Caco-2 (cell line): ENCODE data around the gene DUSP11. TPM values are rescaled to one million over a fixed set of nuclear protein-coding genes. Genes with fewer than 3 reads are reported as not detected.

Experiments used
- BruUV-seq: library from RNA; stranded (reverse); fragments of 400-500 nt; replicated peaks from 2 replicates; lab custom pipeline; 2021; lab: Mats Ljungman, UMichigan
- CTCF ChIA-PET: fragments of 300-600 bp; sonication (Branson Sonifier 250); formaldehyde crosslinking; loops from one replicate; lab custom pipeline; 2022; ENCODE audit warnings: antibody characterized with exemption; lab: Charles Lee
- POLR2A ChIA-PET: fragments of 300-600 bp; sonication (Branson Sonifier 250); formaldehyde crosslinking; loops from one replicate; lab custom pipeline; 2022; ENCODE audit warnings: antibody characterized with exemption; lab: Charles Lee
- DNase-seq, 2 experiments: peaks; one replicate each; pipeline versions ENCODE4 v3.0.0 to v3.0.0-alpha.2; 2020 to 2022
- H3K27me3 ChIP-seq: replicated peaks from 2 replicates; pipeline ENCODE4 v1.6.0; 2011; ENCODE audit warnings: low read length; ENCODE audit not compliant: control insufficient read depth, insufficient read depth
- H3K36me3 ChIP-seq: 2 replicates; pipeline ENCODE4 v1.5.1; 2011; ENCODE audit warnings: low read length; ENCODE audit not compliant: control insufficient read depth, insufficient read depth
- H3K4me1 ChIP-seq: fragments of 250-450 bp; sonication (Bioruptor Pico); 2 replicates; pipeline ENCODE4 v1.5.1; 2020; ENCODE audit warnings: mild to moderate bottlenecking
- H3K4me3 ChIP-seq: 2 replicates; pipeline ENCODE4 v1.5.1; 2011; ENCODE audit warnings: low read depth, mild to moderate bottlenecking, control low read depth, low read length
- H3K9me3 ChIP-seq: fragments of 250-450 bp; sonication (Bioruptor Pico); 2 replicates; pipeline ENCODE4 v1.5.1; 2020; ENCODE audit warnings: mild to moderate bottlenecking, moderate library complexity
- H3K27ac Mint-ChIP-seq: one replicate; pipeline ENCODE4 v1.8.0; 2022; ENCODE audit warnings: mixed read lengths; ENCODE audit not compliant: unreplicated experiment
- H3K27me3 Mint-ChIP-seq: one replicate; pipeline ENCODE4 v1.8.0; 2022; ENCODE audit warnings: mixed read lengths; ENCODE audit not compliant: insufficient read depth, unreplicated experiment
- H3K36me3 Mint-ChIP-seq: one replicate; pipeline ENCODE4 v1.8.0; 2022; ENCODE audit warnings: mild to moderate bottlenecking, mixed read lengths; ENCODE audit not compliant: insufficient read depth, unreplicated experiment
- H3K4me1 Mint-ChIP-seq: one replicate; pipeline ENCODE4 v1.8.0; 2022; ENCODE audit warnings: low read depth, mixed read lengths; ENCODE audit not compliant: unreplicated experiment
- H3K4me3 Mint-ChIP-seq: one replicate; pipeline ENCODE4 v1.8.0; 2022; ENCODE audit warnings: mild to moderate bottlenecking, moderate library complexity, mixed read lengths; ENCODE audit not compliant: unreplicated experiment
- H3K9me3 Mint-ChIP-seq: one replicate; pipeline ENCODE4 v1.8.0; 2022; ENCODE audit warnings: mixed read lengths; ENCODE audit not compliant: unreplicated experiment
- CTCF ChIP-seq, 2 experiments: fragments of 200-600 bp in 1 of 2; IDR thresholded peaks; 1 replicate in 1 of 2; 2 replicates in 1 of 2; pipeline versions ENCODE4 v1.5.1 to v1.8.0; 2011 to 2022; ENCODE audit warnings: antibody characterized with exemption in 1 of 2, control low read depth in 1 of 2, inconsistent platforms in 1 of 2, low read depth in 1 of 2, low read length in 1 of 2, mild to moderate bottlenecking in 1 of 2, moderate library complexity in 1 of 2; ENCODE audit not compliant: insufficient read depth in 1 of 2, severe bottlenecking in 1 of 2, unreplicated experiment in 1 of 2
- intact Hi-C: fragments of 100-400 bp; cut with micrococcal nuclease; formaldehyde crosslinking; loops from one replicate; pipeline ENCODE4 v1.10.0; 2022; ENCODE audit not compliant: unreplicated experiment
- total RNA-seq: library from RNA; stranded (reverse); gene quantifications from 2 replicates; pipeline ENCODE4 v1.2.3, GENCODE V29; 2022

DUSP11 gene
- total RNA-seq, 1 experiment from 2014 or later = 24.3 TPM

GRCh38 chr2:73825408-73825807, 45.5 kb upstream of the DUSP11 start:
- H3K4me3 ChIP-seq = no peak overlapping the region
- POLR2A ChIA-PET = no interaction called here
- H3K9me3 ChIP-seq = no peaks in the 10 kb centered on the region
- no peak for DNase-seq
- H3K4me1 ChIP-seq = peaks cover 3% of the 10 kb centered on the region; the same call in 1 of the 2 replicates
- peaks cover 4% of the 10 kb centered on the region for H3K27me3 Mint-ChIP-seq
- H3K4me1 Mint-ChIP-seq = peaks cover 9% of the 10 kb centered on the region
- intact Hi-C loops = no loop called here
- TF ChIP-seq CTCF (IDR thresholded peaks at IDR 0.05; ENCODE audit: insufficient read depth in 1 of 2, low read depth in 1 of 2, low read length in 1 of 2, severe bottlenecking in 1 of 2, unreplicated experiment in 1 of 2) = no peak
- no peaks in the 10 kb centered on the region for H3K27me3 ChIP-seq
- no peak overlapping the region for H3K27ac Mint-ChIP-seq
- no peak overlapping the region for H3K4me3 Mint-ChIP-seq
- no peaks in the 10 kb centered on the region for H3K36me3 ChIP-seq
- CTCF ChIA-PET = interaction anchor here (1.8 to 2.1 kb wide), 2 partner anchors 83 to 326 kb away, joined by 6 to 17 read pairs; no protein-coding TSS in a partner anchor
- H3K9me3 Mint-ChIP-seq = no peaks in the 10 kb centered on the region
- BruUV-seq = no TSS peak
- H3K36me3 Mint-ChIP-seq = peaks cover 7% of the 10 kb centered on the region

- Mint-ChIP-seq H3K9me3 (no peaks in the 10 kb centered on the region), H3K4me1 (no peaks in the 10 kb centered on the region), H3K4me3 (no peak overlapping the region), H3K27me3 (peaks cover 4% of the 10 kb centered on the region), H3K36me3 (peaks cover 7% of the 10 kb centered on the region), H3K27ac (no peak overlapping the region)
- BruUV-seq = no TSS peak
- H3K27me3 ChIP-seq = no peaks in the 10 kb centered on the region
- POLR2A ChIA-PET = no interaction called here
- H3K4me3 ChIP-seq = no peak overlapping the region
- H3K36me3 ChIP-seq = no peaks in the 10 kb centered on the region
- intact Hi-C loops = loop anchor here (1.0 kb wide), 1 partner anchor 327 kb away; no protein-coding TSS in a partner anchor
- H3K4me1 ChIP-seq = peaks cover 3% of the 10 kb centered on the region; the same call in 1 of the 2 replicates
- CTCF ChIA-PET = interaction anchor here (0.7 to 2.1 kb wide), 6 partner anchors 11 to 511 kb away, joined by 3 to 17 read pairs (median 5); partner anchors contain the start of gene DGUOK
- H3K9me3 ChIP-seq = no peaks in the 10 kb centered on the region
- peak; percentile 71 to 83 for TF ChIP-seq CTCF (IDR thresholded peaks at IDR 0.05; ENCODE audit: insufficient read depth in 1 of 2, low read depth in 1 of 2, low read length in 1 of 2, severe bottlenecking in 1 of 2, unreplicated experiment in 1 of 2)
- DNase-seq = peak; percentile 47 to 64
These were observed 44.1 kb upstream of the DUSP11 start for GRCh38 chr2:73823916-73824523.

- Histone ChIP-seq H3K4me3 (no peak overlapping the region), H3K27me3 (no peaks in the 10 kb centered on the region), H3K36me3 (no peaks in the 10 kb centered on the region), H3K9me3 (no peaks in the 10 kb centered on the region), H3K4me1 (peaks cover 3% of the 10 kb centered on the region; the same call in 1 of the 2 replicates)
- CTCF ChIA-PET = interaction anchor here (1.1 to 2.1 kb wide), 5 partner anchors 10 to 511 kb away, joined by 3 to 17 read pairs (median 6); no protein-coding TSS in a partner anchor
- DNase-seq = no peak
- POLR2A ChIA-PET = no interaction called here
- Mint-ChIP-seq H3K36me3 (peaks cover under 1% of the 10 kb centered on the region), H3K9me3 (no peaks in the 10 kb centered on the region), H3K27ac (no peak overlapping the region), H3K27me3 (peaks cover 4% of the 10 kb centered on the region), H3K4me3 (no peak overlapping the region), H3K4me1 (no peaks in the 10 kb centered on the region)
- BruUV-seq = no TSS peak
- TF ChIP-seq CTCF (IDR thresholded peaks at IDR 0.05; ENCODE audit: insufficient read depth in 1 of 2, low read depth in 1 of 2, low read length in 1 of 2, severe bottlenecking in 1 of 2, unreplicated experiment in 1 of 2) = no peak
- intact Hi-C loops = no loop called here
These were observed 43.5 kb upstream of the DUSP11 start for GRCh38 chr2:73823416-73823815.
